Measurements from ENCODE around the gene RAET1E.
A peak's percentile ranks its signal among the peaks of the same experiment; 100 is the strongest.
"Not testable (repeated sequence)": the region's sequence is repeated elsewhere in the genome, so short reads cannot be mapped to it uniquely, and the experiment has no call there.

Gene RAET1E

DNA sequence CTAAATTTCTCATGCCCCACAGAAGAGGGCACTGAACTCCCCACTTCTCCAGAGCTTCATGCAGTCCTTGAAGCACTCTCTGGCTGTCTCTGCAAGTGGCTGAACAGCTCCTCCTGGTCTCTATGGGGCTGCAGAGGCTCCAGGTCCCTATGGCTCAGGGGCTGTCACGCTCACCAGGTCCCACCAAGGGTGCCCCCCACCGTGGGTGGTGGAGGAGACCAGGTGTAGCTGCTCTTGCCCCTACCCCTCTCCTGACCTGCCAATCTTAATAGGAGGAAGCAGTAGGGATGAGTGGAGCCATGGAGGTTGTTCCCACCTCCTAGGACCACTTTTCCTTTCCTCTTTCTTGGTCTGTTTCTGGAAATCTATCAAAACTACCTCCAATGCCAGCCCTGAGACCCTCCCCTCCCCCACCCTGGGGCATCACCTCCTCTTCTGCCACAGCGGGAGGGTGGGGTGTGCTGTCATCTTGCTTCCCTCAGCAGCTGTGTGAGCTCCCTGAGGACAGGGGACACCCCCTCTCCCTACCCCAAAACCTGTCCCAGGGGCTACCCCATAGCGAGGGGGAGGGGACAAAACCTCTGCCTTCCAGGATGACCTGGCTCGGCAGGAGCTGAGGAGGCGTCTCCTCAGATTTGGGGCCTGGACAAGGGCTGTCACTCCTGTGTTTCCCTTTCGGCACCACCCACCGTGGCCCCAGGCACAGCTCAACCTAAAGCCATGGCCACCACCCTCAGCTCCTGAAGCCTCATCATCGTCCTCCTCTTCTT lies 12.0 kb upstream of the RAET1E start:
- no peak for DNase-seq (ENCODE audit: low spot score)

DNA sequence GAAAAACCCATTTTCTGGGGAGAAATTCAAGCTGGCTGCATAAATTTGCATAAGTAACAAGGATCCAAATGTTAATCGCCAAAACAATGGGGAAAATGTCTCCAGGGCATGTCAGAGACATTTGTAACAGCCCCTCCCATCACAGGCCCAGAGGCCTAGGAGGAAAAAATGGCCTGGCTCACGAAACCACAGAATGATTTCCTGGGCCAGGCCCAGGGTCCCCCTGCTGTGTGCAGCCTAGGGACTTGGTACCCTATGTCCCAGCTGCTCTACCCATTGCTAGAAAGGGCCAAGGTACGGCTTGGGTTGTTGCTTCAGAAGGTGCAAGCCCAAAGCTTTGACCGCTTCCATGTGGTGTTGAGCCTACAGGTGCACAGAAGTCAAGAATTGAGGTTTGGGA lies 10.6 kb upstream of the RAET1E start:
- DNase-seq (ENCODE audit: low spot score) = not testable (repeated sequence)

DNA sequence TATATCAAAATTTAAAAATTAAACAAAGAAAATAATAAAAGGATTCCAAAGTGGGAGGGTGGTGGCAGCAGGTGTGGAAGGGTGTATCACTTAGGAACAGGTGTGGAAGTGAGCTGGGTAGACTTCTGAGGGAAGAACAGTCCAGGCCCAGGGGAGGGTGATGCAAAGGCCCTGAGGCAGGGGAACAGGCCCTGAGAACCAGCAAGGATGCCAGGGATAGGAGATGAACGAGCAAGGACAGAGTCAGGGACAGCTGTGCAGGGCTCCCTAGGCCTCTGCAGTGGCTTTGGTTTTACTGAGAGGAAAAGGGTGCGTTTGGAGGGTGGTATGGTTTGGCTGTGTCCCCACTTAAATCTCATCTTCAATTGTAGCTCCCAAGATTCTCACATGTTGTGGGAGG lies 9.4 kb upstream of the RAET1E start:
- no peak for DNase-seq (ENCODE audit: low spot score)

DNA sequence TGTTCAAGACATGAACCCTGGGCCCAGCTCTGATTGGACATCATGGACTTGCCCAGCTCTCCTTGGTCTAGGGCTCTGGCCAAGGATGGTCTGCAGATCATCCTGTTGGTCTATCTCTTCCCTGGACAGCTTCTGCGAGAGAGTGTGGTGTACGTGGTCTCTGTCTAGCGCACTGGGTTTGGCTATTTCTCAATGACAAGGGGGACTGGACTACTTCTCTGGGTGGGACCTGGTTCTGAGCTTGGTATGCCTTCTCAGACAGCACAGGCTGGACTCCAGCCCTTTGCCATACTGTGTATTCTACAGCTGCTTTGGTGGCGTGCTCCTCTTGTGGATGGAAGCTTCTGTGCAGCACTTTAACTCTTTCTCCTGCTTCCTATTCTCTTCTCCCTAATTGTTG lies 8.5 kb upstream of the RAET1E start:
- DNase-seq (ENCODE audit: low spot score) = no peak

DNA sequence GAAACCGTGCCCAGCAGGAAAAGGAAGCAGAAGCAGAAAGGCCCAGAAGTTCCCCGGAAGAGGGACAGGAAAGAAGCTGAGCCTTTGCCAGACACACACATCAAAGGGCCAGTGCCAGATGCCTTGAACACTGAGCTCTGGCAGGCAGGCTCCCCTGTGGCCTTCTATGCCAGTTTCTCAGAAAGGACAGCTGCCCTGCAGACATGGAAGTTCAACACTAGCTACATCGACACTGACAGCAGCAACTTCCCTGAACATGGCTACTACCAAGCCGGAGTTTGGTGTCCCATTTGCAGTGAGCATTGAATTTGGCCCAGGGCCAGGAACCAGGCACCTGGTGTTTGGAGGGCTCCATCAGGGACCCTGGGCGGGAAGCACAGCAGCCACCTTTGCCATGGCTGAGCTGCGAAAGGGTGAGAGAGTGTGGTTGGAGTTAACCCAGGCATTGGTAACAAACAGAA lies 8.0 kb upstream of the RAET1E start:
- DNase-seq (ENCODE audit: low spot score) = no peak

DNA sequence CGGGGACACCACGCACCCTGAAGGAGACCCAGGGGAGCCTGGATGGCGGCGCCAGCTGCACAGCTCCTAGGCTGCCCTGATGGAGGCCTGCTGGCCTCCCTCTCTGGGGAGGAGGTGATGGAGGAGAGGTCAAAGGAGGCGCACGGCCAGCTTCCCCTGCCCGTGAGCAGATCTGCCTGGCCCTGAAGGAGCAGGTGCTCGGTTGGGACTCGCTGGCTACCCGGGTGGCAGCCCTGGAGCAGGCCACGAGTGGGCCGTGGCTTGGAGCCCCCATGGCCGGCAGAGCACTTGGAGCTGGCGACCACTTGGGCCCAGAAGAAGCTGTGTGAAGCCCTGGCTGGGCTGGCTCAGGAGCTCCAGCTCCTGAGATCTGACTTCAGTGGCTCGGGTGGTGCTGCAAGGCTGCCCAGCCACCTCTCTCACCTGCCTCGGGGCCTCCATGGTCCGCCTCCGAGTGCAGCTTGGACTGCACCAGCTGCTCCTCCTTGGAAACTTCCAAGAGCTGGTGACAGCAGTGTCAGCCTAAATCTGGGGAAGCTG lies 7.5 kb upstream of the RAET1E start:
- DNase-seq (ENCODE audit: low spot score) = no peak

DNA sequence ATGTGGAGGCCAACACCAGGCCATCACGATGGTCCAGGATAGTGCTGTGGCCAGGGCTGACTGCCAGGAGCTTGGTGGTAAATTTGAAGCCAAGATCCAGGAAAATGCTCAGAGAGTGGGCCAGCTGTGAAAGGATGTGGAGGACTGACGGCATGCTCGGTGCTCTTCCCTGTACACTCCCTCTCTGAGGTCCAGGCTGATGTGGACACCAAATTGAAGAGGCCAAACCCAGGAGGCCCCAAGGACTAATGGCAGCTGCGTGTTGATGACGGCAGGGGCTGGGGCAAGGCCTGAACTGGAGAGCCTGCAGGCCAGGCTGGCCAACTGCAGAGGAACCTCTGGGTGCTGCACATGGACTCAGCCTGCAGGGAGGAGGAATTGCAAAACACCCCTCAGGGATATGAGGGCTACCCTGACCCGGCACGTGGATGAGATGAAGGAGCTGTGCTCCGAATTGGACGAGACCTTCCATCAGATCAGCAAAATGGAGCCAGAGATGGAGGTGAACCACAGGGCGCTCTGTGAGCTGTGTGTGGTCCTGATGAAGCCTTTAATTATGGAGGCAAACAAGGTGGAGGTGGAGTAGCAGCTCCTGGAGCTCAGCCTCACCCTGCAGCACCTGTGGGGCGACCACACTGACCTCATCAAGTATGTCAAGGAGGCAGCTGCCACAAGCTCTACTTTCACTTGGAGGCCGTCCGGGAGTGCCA lies 6.9 kb upstream of the RAET1E start:
- no peak for DNase-seq (ENCODE audit: low spot score)

DNA sequence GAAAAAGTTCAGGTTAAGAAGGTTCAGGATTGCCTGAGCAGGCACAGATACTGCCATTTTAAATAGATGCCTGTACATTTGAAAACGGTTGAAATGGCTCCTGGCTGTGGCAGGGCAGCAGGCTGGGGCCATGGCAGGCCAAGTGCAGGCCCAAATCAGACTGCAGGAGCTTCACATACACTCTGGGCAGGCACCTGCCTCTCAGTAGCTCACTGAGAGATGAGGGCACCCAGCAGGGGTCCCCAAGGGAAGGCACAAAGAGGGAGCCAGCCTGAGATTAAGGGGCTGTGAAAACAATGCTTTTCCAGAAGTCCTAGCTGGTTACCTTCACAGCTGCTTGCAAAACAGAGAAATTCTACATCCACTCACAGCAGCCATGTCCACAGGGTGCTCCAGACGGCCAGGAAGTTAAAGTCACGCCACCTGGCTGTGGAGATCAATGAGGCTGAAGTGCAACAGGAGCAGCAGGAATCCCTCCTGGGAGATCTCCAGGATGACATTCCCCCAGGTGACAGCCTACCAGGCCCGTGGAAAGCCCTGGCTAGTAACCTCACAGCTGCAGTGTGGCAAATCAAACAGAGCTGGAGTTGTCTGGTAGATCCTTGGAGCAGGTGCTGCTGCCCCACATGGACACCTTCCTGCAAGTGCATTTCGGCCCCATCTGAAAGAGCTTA lies 6.2 kb upstream of the RAET1E start:
- DNase-seq (ENCODE audit: low spot score) = no peak

DNA sequence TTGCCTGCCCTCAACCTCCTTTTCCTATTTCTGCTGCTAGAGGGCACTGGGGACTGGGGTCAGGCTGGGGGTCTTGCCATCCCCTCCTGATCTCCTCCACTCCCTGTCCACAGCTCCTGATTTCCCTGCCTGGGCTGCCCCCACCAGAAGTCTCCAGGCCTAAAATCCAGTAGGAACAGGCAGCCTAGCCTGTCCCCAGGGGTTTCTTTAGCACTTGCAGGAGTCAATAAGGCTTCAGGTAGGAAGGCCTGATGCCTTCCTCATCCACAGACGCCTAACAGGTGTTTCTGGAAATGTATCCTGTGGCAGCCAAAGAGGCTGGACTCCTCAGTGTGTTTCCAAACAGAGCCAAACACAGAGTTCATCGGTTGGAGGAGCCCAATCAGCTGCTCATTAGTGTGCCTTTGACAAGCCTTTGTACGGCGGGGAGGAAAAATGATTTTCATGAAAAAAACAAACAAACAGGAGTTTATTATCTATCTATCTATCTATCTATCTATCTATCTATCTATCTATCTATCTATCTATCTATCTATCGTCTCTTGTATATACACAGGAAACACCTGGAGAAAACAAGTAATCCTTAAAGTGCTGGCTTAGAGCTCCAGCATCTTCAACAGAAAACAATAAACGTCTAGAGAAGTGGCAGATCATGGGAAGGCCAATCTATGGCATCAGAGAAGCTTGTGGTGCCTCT lies 3.7 kb upstream of the RAET1E start:
- no peak for DNase-seq (ENCODE audit: low spot score)

DNA sequence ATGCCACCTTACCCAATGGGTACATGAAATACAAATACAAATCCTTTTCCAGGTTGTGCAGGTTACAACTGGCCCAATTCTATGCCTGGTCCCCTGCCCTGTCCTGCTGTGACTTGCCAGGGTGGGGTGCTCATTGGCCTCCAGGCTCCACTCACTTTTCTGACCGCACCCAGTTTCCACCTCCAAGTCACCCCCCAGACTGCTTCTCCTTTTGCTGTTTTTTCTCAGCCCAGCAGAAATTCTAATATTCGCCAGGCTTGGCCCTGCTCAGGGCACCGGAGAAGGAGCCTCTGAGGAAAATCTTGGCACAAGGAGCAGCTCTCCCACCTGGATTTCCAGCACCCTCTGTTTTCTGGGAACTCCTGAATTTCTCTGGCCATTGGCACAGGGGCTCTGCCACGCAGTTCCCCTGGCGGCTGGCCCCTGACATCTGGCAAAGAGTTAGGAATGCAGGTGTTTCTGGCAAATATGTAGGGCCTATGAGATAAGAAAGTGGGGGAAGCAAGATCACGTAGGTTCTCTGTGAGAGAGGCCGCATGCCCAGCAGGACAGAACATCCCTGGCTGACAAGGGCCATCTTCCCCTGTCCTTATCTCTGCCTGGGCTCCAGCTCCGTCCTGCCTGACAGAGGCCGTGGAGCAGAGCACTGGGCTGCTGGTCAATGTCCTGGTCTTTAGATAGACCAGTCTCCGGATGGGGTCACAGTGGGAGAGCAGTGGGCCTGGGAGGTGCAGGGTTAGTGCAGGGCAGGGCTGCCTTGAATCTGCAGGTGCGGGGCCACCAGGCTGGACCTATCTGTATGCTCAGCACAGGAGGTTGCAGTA lies 2.9 kb upstream of the RAET1E start:
- no peak for DNase-seq (ENCODE audit: low spot score)

DNA sequence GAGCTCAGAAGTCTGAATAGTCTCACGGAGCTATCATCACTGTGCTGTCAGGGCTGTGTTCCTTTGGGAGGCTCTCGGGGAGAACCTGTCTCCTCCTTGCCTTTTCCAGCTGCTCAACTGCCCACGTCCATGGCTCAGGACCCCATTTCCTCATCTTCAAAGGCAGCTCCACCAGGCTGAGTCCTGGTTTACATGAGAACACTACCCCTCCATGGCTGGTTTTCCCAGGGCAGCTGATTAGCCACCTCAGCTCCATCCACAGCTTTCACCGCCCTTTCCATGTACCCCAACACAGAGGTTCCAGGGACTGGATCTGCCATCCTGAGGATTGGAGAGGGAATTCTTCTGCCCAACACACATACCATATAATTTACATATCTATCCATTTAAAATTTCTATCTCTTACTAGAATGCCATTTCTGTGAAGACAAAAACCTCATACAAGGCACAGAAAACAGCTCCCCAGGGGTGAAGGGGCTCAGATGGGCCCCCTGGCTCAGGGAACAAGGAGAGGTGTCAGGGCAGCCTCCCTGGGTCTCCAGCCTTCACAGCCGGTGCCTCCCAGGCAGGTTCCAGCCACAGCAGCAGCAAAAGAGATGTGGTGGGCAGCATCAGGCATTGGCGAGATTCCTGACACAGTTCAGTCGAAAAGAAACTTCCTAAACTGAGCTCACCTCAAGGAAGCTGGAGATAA lies 2.2 kb upstream of the RAET1E start:
- no peak for DNase-seq (ENCODE audit: low spot score)

DNA sequence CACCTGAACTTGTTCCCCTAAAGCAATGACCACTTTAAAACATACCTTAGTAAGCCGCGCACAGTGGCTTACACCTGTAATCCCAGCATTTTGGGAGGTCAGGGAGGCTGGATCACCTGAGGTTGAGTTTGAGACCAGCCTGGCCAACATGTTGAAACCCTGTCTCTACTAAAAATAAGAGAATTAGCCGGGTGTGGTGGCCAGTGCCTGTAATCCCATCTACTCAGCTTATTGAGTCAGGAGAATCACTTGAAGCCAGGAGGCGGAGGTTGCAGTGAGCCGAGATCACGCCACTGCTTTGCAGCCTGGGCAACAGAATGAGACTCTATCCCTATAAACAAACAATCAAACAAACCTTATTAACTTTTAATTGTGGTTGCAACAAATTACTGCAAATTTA lies 1.6 kb upstream of the RAET1E start:
- no peak for DNase-seq (ENCODE audit: low spot score)

DNA sequence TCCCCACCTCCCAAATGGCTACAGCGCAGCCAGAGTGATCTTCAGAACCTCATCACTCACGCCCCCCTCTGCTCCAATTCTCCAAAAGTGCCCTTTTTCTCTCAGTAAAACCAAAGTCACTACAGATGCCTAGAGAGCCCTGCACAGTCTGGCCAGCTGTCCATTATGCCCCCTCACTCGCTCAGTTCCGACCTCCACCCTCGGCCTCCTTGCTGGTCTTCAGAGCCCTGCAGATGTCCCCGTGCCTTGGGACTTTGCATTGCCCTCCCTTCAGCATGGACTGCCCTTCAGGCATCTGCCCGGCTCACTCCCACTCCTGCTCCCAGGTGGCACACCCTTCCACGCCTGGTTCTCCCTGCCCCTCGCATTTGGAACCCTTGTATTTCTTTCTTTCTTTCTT lies 1.1 kb upstream of the RAET1E start:
- no peak for DNase-seq (ENCODE audit: low spot score)

DNA sequence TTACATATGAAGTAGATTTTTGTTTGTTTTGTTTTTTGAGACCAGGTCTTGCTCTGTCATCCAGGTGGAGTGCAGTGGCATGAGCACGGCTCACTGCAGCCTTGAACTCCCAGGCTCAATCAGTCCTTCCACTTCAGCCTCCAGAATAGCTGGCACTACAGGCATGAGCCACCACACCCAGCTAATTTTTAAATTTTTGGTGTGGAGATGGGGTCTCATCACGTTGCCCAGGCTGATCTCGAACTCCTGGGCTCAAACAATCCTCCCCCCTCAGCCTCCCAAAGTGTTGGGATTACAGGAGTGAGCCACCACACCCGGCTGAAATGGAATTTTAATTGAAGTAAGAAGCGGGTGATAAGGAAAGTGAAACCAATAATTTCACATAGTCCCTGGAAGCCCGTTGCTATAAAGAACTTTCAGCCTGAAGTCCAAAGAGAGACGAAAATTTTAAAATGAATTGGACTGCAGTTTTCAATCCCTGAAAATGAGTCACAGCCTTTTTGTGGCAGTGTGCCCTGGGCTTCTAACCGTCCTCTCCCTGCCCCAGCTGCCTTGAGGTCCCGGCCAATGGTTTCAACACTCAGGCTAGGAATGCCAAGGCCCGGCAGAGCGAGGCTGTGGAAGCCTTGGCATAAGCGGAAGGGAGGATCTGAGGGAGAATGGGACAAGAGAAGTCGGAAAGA lies 757 bp downstream of the RAET1E start:
- peak; percentile 83 for DNase-seq (ENCODE audit: low spot score)

DNA sequence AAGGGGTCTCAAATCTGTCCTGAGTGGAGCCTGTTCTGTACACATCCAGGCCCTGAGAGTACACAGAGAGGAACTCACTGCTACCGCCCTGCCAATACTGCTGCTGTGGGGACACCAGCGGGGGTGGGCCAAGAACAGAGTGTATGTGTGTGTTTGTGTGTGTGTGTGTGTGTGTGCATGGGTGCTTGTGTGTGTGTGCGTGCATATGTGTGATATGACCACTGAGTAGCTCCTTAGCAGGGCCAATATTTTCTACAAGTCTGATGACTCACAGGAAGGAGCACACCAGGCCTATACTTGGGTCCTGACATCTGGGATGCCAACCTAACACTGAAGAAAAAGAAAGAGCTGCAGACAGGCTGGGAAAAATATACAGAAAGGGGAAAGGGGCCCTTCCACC lies 1.4 kb downstream of the RAET1E start:
- DNase-seq (ENCODE audit: low spot score) = peak; percentile 39

DNA sequence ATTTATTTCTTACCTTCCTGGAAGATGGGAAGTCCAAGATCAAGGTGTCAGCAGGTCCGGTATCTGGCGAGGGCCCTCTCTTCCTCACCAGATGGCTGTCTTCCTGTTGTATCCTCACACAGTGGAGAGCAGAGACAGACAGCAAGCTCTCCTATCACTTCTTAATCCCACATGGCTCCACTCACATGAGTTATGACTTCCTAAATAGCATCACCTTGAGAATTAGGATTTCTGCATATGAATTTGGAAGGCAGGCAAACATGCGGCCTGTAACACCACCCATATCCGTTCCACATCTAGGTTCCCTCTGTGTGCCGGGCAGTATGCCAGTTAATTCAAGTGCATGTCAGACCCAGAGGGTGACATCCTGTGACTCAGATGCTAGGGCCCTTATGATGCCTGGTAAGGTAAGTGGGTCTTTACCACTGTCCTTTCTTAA lies 2.1 kb downstream of the RAET1E start:
- peak; percentile 44 for DNase-seq (ENCODE audit: low spot score)

DNA sequence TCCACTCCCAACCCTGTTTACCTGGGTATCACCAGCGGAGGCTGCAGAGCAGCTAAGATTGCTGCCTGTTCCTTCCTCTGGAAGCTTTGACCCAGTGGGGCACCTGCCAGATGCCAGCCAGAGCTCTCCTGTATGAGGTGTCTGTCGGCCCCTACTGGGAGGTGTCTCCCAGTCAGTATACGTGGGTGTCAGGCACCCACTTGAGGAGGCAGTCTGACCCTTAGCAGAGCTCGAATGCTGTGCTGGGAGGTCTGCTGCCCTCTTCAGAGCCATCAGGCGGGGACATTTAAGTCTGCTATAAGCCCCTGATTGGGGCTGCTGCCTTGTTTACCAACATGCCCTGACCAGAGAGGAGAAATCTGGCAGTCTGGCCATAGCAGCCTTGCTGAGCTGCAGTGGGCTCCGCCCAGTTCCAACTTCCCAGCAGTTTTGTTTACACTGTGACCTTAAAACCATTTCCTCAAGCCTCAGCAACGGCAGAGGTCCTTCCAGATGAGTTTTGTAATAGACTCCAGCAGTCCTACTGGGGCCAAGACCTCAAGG lies 2.8 kb downstream of the RAET1E start:
- peak; percentile 56 for DNase-seq (ENCODE audit: low spot score)

DNA sequence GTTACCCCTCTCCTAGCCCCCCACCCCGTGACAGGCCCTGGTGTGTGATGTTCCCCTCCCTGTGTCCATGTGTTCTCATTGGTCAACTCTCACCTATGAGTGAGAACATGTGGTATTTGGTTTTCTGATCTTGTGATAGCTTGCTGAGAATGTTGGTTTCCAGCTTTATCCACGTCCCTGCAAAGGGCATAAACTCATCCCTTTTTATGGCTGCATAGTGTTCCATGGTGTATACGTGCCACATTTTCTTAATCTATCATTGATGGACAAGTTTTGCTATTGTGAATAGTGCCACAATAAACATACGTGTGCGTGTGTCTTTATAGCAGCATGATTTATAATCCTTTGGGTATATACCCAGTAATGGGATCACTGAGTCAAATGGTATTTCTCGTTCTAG lies 6.0 kb downstream of the RAET1E start:
- DNase-seq (ENCODE audit: low spot score) = not testable (repeated sequence)

DNA sequence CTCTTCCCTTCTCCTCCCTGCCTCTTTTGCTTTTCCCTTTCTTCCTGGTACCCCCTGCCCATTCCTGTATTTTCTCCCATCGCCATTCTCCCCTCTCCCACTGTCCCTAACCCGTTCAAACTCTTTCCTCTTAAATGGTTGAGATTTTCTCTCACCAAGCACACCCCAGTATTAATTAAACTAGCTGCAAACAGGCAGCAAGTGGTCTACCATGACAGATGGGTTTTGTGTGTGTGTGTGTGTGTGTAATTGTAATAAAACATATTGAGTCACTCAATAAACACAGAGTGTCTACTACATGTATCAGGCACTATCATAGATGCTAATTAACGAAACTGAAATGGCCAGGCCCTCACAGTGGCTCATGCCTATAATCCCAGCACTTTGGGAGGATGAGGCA lies 6.7 kb downstream of the RAET1E start:
- no peak for DNase-seq (ENCODE audit: low spot score)

DNA sequence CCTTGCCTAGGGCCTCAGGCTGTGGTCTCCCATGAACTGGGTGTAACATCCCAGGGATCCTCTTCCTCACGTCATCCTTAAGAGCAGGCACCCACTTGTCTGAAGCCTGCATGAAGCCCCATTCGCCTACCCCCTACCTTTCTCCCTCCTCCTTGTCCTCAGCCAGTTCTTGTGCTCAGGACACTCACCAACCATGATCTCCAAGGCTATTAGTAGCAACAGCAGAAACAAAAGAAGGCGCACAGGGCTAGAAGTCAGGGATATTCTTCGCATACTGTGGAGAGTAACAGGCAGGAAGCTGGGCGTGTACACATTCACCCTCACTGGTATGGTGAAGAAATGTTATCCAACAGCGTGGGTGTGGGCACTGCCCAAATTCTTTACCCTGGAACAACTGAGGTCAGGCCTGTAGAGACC lies 7.3 kb downstream of the RAET1E start:
- DNase-seq (ENCODE audit: low spot score) = no peak

Measured in hepatic stellate cell (primary cell).